GM12878 (cell line): Measurements from ENCODE around the gene ACTA2.

Experiments used
- BCL3 ChIP-seq: IDR thresholded peaks from 2 replicates; pipeline ENCODE4 v1.6.1; 2011; ENCODE audit warnings: borderline replicate concordance, low read depth, mild to moderate bottlenecking, moderate library complexity, low read length; ENCODE audit not compliant: insufficient read depth, poor library complexity, severe bottlenecking
- POLR2AphosphoS5 ChIP-seq: IDR thresholded peaks from 2 replicates; pipeline ENCODE4 v1.6.1; 2011; ENCODE audit warnings: mild to moderate bottlenecking, low read length, inconsistent platforms
- RB1 ChIP-seq: fragments of 450-650 bp; formaldehyde crosslinking; IDR thresholded peaks from 2 replicates; pipeline ENCODE4 v1.6.1; 2017; ENCODE audit warnings: mild to moderate bottlenecking, borderline replicate concordance
- ZNF384 ChIP-seq: IDR thresholded peaks from 2 replicates; pipeline ENCODE4 v1.6.1; 2012; ENCODE audit warnings: low read depth, mild to moderate bottlenecking, low read length, improper control_type of control experiment, borderline replicate concordance

- no peak for TF ChIP-seq BCL3
- TF ChIP-seq POLR2AphosphoS5, result peak; percentile 63; the same call in 1 of the 2 replicates
- TF ChIP-seq ZNF384, result no peak
- no peak for TF ChIP-seq RB1
Observed at GRCh38 chr10:88991899-88992320, 39.3 kb upstream of the ACTA2 start.
